Smooth muscle cell (in vitro differentiated cells): Measurements from ENCODE around the gene ZCCHC2. TPM values are rescaled to one million over a fixed set of nuclear protein-coding genes. Genes with fewer than 3 reads are reported as not detected.
A peak's percentile ranks its signal among the peaks of the same experiment; 100 is the strongest.

Source experiments
- DNase-seq: peaks from one replicate; lab custom pipeline; 2025; ENCODE audit not compliant: unreplicated experiment; lab: John Stamatoyannopoulos, UW
- H2AFZ ChIP-seq: fragments of 200-600 bp; sonication (generic); 2 replicates; pipeline ENCODE4 v1.6.0; 2016; ENCODE audit warnings: antibody characterized with exemption, low read depth, mild to moderate bottlenecking
- H3F3A ChIP-seq: fragments of 200-600 bp; sonication (generic); 2 replicates; pipeline ENCODE4 v1.6.0; 2017; ENCODE audit warnings: antibody characterized with exemption, low read depth
- H3K27ac ChIP-seq: fragments of 200-600 bp; sonication (generic); 2 replicates; pipeline ENCODE4 v1.5.1; 2016; ENCODE audit warnings: low read depth, mild to moderate bottlenecking
- H3K27me3 ChIP-seq: fragments of 200-600 bp; sonication (generic); 2 replicates; pipeline ENCODE4 v1.6.1; 2016; ENCODE audit warnings: low read depth, mild to moderate bottlenecking
- H3K36me3 ChIP-seq: fragments of 200-600 bp; sonication (generic); 2 replicates; pipeline ENCODE4 v1.5.1; 2016; ENCODE audit warnings: low read depth
- H3K4me1 ChIP-seq: fragments of 200-600 bp; sonication (generic); 2 replicates; pipeline ENCODE4 v1.5.1; 2016; ENCODE audit warnings: low read depth
- H3K4me2 ChIP-seq: fragments of 200-600 bp; sonication (generic); 2 replicates; pipeline ENCODE4 v1.6.0; 2016; ENCODE audit warnings: mild to moderate bottlenecking
- H3K4me3 ChIP-seq: fragments of 200-600 bp; sonication (generic); 2 replicates; pipeline ENCODE4 v1.5.1; 2016; ENCODE audit warnings: mild to moderate bottlenecking
- H3K79me2 ChIP-seq: fragments of 200-600 bp; sonication (generic); 2 replicates; pipeline ENCODE4 v1.6.0; 2016; ENCODE audit warnings: low read depth, mild to moderate bottlenecking
- H3K9ac ChIP-seq: fragments of 200-600 bp; sonication (generic); 2 replicates; pipeline ENCODE4 v1.6.0; 2016; ENCODE audit warnings: low read depth
- H3K9me3 ChIP-seq: fragments of 200-600 bp; sonication (generic); replicated peaks from 2 replicates; pipeline ENCODE4 v1.5.1; 2016; ENCODE audit warnings: low read depth
- H4K20me1 ChIP-seq: fragments of 200-600 bp; sonication (generic); 2 replicates; pipeline ENCODE4 v1.6.0; 2016; ENCODE audit warnings: low read depth
- WGBS: methylation state at CpG from one replicate; pipeline ENCODE4 v1.1.7; 2016; ENCODE audit warnings: low lambda C conversion rate; 5-methylcytosine and 5-hydroxymethylcytosine counted together
- polyA plus RNA-seq: library from polyadenylated mRNA; unstranded; fragments of >200 nt; fragmentation: Nextera tagmentation; extraction: Ambion mirVana; gene quantifications from 2 replicates; pipeline ENCODE4 v1.2.1, GENCODE V29; 2016
- total RNA-seq: library from RNA; depleted of rRNA; stranded (reverse); fragments of >200 nt; gene quantifications from 2 replicates; pipeline ENCODE4 v1.2.3, GENCODE V29; 2014
- TF ChIP-seq, protein P1 (sequence below): fragments of 200-600 bp; sonication (generic); IDR thresholded peaks from 2 replicates; pipeline ENCODE4 v1.5.1; 2017; ENCODE audit warnings: borderline replicate concordance, mild to moderate bottlenecking, antibody characterized with exemption; ENCODE audit not compliant: insufficient read depth, poor library complexity, severe bottlenecking

ZCCHC2 gene
- total and polyA plus RNA-seq, 2 experiments from 2014 or later: 0.74 to 8.1 TPM

DNA sequence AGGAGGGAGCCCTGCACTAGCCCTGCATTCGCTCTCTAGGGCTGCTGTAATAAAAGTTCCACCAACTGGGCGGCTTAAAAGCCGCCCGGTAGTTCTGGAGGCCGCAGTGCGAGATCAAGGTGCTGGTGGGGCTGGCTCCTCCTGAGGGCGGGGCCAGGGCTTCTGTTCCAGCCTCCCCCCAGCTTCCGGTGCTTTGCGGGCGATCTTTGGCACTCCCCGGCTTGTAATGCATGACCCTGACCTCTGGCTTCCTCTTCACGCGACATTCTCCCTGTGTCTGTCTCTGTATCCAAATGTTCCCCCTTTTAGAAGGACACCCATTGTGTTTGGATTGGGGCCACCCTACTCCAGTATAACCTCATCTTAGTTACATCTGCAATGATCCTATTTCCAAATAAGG, 84.5 kb downstream of the ZCCHC2 start:
- Histone ChIP-seq H3K27ac (no peak overlapping the region), H3K79me2 (no peaks in the 10 kb centered on the region), H3K4me1 (peaks cover 28% of the 10 kb centered on the region), H4K20me1 (no peaks in the 10 kb centered on the region), H3K27me3 (no peaks in the 10 kb centered on the region), H3K9ac (no peak overlapping the region), H2AFZ (no peak overlapping the region), H3K4me2 (no peak overlapping the region), H3K36me3 (no peaks in the 10 kb centered on the region), H3F3A (no peaks in the 10 kb centered on the region), H3K4me3 (no peak overlapping the region), H3K9me3 (no peaks in the 10 kb centered on the region)
- 95% methylated on average over 13 of the region's 13 CpGs for WGBS
- DNase-seq: no peak
- TF ChIP-seq, protein P1, sequence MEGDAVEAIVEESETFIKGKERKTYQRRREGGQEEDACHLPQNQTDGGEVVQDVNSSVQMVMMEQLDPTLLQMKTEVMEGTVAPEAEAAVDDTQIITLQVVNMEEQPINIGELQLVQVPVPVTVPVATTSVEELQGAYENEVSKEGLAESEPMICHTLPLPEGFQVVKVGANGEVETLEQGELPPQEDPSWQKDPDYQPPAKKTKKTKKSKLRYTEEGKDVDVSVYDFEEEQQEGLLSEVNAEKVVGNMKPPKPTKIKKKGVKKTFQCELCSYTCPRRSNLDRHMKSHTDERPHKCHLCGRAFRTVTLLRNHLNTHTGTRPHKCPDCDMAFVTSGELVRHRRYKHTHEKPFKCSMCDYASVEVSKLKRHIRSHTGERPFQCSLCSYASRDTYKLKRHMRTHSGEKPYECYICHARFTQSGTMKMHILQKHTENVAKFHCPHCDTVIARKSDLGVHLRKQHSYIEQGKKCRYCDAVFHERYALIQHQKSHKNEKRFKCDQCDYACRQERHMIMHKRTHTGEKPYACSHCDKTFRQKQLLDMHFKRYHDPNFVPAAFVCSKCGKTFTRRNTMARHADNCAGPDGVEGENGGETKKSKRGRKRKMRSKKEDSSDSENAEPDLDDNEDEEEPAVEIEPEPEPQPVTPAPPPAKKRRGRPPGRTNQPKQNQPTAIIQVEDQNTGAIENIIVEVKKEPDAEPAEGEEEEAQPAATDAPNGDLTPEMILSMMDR: no peak

DNA sequence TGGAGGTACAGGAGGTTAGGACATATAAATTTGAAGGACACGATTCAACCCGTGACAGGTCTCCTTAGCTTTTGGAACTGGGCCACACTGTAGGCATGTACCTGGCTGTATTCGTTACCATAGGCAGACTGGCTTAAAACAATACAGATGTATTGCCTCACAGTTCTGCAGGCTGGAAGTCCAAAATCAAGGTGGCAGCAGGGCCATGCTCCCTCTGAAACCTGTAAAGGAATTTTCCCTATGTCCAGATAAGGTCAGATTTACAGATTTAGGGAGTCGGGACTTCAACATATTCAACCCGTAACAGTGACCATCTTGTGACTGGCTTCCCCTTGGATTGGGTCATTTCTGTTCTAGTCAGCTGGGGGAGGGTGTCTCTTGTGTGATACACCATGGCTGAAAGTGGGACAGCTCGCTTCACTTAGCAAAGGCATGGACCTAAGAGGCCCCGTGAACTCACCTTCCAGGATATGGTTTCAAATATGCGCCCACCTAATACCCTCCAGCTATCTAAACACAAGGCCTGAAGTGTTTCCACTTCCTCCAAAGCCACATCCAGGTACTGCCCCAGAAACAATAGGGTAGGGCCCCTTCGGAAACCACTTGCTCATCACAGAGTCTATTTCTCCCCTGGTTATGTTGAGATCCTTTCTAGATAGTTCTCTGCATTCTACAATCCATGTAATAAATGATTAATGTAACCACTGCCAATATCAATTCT, 85.0 kb downstream of the ZCCHC2 start:
- Histone ChIP-seq H3F3A (no peaks in the 10 kb centered on the region), H3K27ac (no peak overlapping the region), H3K79me2 (no peaks in the 10 kb centered on the region), H4K20me1 (no peaks in the 10 kb centered on the region), H3K36me3 (no peaks in the 10 kb centered on the region), H3K9ac (no peak overlapping the region), H3K4me2 (no peak overlapping the region), H3K9me3 (no peaks in the 10 kb centered on the region), H3K27me3 (no peaks in the 10 kb centered on the region), H2AFZ (no peak overlapping the region), H3K4me1 (peaks cover 28% of the 10 kb centered on the region), H3K4me3 (no peak overlapping the region)
- 97% methylated on average over 9 of the region's 9 CpGs for WGBS
- DNase-seq: no peak
- TF ChIP-seq, protein P1: no peak

DNA sequence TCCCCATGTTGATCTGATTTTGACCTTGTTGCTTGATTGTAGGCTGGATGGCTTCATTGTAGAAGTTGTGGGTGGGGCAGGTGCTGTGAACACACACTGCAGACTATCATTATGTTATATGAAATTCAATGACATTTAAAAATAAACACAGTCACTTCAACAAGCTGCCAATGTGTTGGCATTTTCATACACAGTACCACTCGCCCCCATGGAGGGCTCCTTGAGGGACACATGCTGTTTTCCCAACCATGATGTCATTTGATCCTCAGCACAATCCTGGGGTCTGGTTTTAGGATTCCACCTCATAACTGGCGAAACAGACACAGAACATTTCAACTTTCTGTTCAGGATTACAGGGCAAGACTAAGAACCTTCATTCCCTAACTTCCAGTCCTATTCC, 86.9 kb downstream of the ZCCHC2 start:
- no peak overlapping the region for H3K4me2 ChIP-seq
- no peaks in the 10 kb centered on the region for H3K79me2 ChIP-seq
- no peaks in the 10 kb centered on the region for H3K9me3 ChIP-seq
- H3K27ac ChIP-seq: no peak overlapping the region
- TF ChIP-seq, protein P1: no peak
- H3K36me3 ChIP-seq: no peaks in the 10 kb centered on the region
- no peak overlapping the region for H2AFZ ChIP-seq
- no peak overlapping the region for H3K9ac ChIP-seq
- no peak overlapping the region for H3K4me3 ChIP-seq
- no peak for DNase-seq
- no peaks in the 10 kb centered on the region for H3F3A ChIP-seq
- no peaks in the 10 kb centered on the region for H4K20me1 ChIP-seq
- no peaks in the 10 kb centered on the region for H3K27me3 ChIP-seq
- H3K4me1 ChIP-seq: peaks cover 28% of the 10 kb centered on the region
- 80% methylated on average over 2 of the region's 2 CpGs for WGBS

DNA sequence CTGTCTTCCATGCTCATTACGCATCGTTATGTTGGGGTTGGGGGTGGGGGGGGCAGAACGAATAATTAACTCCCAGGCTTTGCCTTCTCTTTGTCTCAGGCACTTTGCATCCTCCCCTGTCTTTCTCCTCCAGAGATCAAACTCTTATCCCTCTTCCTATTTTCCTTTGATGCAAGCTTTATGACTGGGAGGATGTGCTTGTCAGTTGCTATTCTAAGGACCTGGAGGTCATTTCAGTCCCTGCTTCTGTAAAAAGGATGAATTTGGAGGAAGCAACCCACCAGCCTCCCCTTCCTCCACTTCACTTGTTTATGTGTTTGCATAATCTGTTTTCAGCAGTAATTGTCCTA, 87.5 kb downstream of the ZCCHC2 start:
- Histone ChIP-seq H3K4me1 (peaks cover 28% of the 10 kb centered on the region), H3K9ac (no peak overlapping the region), H3K27ac (no peak overlapping the region), H3K9me3 (no peaks in the 10 kb centered on the region), H3K36me3 (no peaks in the 10 kb centered on the region), H3F3A (no peaks in the 10 kb centered on the region), H2AFZ (peak overlapping the region; percentile 72), H3K4me3 (no peak overlapping the region), H3K79me2 (no peaks in the 10 kb centered on the region), H3K27me3 (no peaks in the 10 kb centered on the region), H4K20me1 (no peaks in the 10 kb centered on the region), H3K4me2 (peak overlapping the region; percentile 81)
- TF ChIP-seq, protein P1: no peak
- WGBS: 51% methylated on average over 3 of the region's 3 CpGs
- no peak for DNase-seq
